Liver (tissue), 3 donors: ENCODE data around the gene CAVIN3.

Source experiments
- CTCF ChIP-seq: fragments of 150-350 bp; IDR thresholded peaks from 2 replicates; pipeline ENCODE4 v1.5.1; 2017; ENCODE audit warnings: improper control_type of control experiment, low read depth, low read length; ENCODE audit not compliant: missing input control
- EGR1 ChIP-seq, 2 donors: IDR thresholded peaks; 2 replicates each; pipeline ENCODE4 v1.6.1; 2016 to 2018; ENCODE audit warnings: antibody characterized with exemption in 2 of 2, low read depth in 2 of 2
- FOXA1 ChIP-seq: IDR thresholded peaks from 2 replicates; pipeline ENCODE4 v1.6.1; 2016; ENCODE audit warnings: antibody characterized with exemption
- FOXA2 ChIP-seq: IDR thresholded peaks from 2 replicates; pipeline ENCODE4 v1.6.1; 2016; ENCODE audit warnings: antibody characterized with exemption
- GABPA ChIP-seq, 2 donors: IDR thresholded peaks in 1 of 2; conservative IDR thresholded peaks in 1 of 2; 2 replicates each; pipeline ENCODE4 v1.6.1; 2016; ENCODE audit warnings: antibody characterized with exemption in 2 of 2, mild to moderate bottlenecking in 1 of 2, moderate library complexity in 1 of 2
- HNF4A ChIP-seq, 2 donors: conservative IDR thresholded peaks; 2 replicates each; pipeline ENCODE4 v1.6.1; 2016; ENCODE audit warnings: antibody characterized with exemption in 2 of 2, mild to moderate bottlenecking in 2 of 2
- REST ChIP-seq: IDR thresholded peaks from 2 replicates; pipeline ENCODE4 v1.6.1; 2016; ENCODE audit warnings: antibody characterized with exemption, mild to moderate bottlenecking
- TAF1 ChIP-seq: conservative IDR thresholded peaks from 2 replicates; pipeline ENCODE4 v1.6.1; 2016; ENCODE audit warnings: antibody characterized with exemption, mild to moderate bottlenecking
- TF ChIP-seq, protein P1 (sequence below): IDR thresholded peaks from 2 replicates; pipeline ENCODE4 v1.6.1; 2016; ENCODE audit warnings: antibody characterized with exemption
- donor health status: healthy.
- donor health status: healthy.

DNA sequence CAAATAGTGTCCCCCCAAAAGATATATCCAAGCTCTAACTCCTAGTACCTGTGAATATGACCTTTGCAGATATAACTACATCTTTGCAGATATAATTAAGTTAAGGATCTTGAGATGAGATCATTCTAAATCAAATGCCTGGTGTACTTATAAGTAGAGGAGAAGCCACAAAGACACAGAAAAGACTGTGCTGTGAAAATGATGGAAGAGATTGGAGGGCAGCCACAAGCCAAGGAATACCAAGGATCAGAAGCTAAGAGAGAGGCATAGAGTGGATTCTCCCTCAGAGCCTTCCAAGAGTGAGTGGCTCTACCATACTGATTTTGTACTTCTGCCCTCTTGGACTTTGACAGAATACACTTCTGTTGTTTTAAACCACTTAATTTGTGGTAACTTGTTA lies 7.5 kb upstream of the CAVIN3 start:
- TF ChIP-seq GABPA (IDR thresholded peaks at IDR 0.05 in 1 of 2, conservative IDR thresholded peaks at IDR 0.05 in 1 of 2): no peak
- no peak for TF ChIP-seq CTCF
- TF ChIP-seq TAF1: no peak
- no peak for TF ChIP-seq FOXA1
- TF ChIP-seq EGR1 (IDR thresholded peaks at IDR 0.05; ENCODE audit: low read depth in 2 of 2): no peak
- no peak for TF ChIP-seq FOXA2
- TF ChIP-seq, protein P1, sequence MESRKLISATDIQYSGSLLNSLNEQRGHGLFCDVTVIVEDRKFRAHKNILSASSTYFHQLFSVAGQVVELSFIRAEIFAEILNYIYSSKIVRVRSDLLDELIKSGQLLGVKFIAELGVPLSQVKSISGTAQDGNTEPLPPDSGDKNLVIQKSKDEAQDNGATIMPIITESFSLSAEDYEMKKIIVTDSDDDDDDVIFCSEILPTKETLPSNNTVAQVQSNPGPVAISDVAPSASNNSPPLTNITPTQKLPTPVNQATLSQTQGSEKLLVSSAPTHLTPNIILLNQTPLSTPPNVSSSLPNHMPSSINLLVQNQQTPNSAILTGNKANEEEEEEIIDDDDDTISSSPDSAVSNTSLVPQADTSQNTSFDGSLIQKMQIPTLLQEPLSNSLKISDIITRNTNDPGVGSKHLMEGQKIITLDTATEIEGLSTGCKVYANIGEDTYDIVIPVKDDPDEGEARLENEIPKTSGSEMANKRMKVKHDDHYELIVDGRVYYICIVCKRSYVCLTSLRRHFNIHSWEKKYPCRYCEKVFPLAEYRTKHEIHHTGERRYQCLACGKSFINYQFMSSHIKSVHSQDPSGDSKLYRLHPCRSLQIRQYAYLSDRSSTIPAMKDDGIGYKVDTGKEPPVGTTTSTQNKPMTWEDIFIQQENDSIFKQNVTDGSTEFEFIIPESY: no peak
- no peak for TF ChIP-seq HNF4A (conservative IDR thresholded peaks at IDR 0.05)
- no peak for TF ChIP-seq REST
